ENCODE data around the gene CCDC87. TPM values are rescaled to one million over a fixed set of nuclear protein-coding genes. Genes with fewer than 3 reads are reported as not detected.

CCDC87 gene
- total RNA-seq, 1 donor from 2014 or later, result 0.50 TPM

- intact Hi-C loops (cut with DNase I), result no loop called here
- Histone ChIP-seq H3K27ac (no peak overlapping the region), H3K4me1 (peaks cover 32% of the 10 kb centered on the region), H3K27me3 (ENCODE audit: low read depth) (no peaks in the 10 kb centered on the region), H3K9me3 (no peaks in the 10 kb centered on the region), H3K36me3 (peaks cover 6% of the 10 kb centered on the region), H3K4me3 (no peak overlapping the region)
- DNase-seq (no peak), ATAC-seq (no peak)
- TF ChIP-seq CTCF (IDR thresholded peaks at IDR 0.05), result no peak
Measured at GRCh38 chr11:66548041-66548440, 44.8 kb downstream of the CCDC87 start.

- ATAC-seq (no peak), DNase-seq (no peak)
- Histone ChIP-seq H3K27ac (no peak overlapping the region), H3K4me1 (peaks cover 34% of the 10 kb centered on the region), H3K9me3 (no peaks in the 10 kb centered on the region), H3K27me3 (ENCODE audit: low read depth) (no peaks in the 10 kb centered on the region), H3K36me3 (peaks cover 10% of the 10 kb centered on the region), H3K4me3 (no peak overlapping the region)
- intact Hi-C loops (cut with DNase I), result no loop called here
- TF ChIP-seq CTCF (IDR thresholded peaks at IDR 0.05), result no peak
Measured at GRCh38 chr11:66547662-66548009, 45.2 kb downstream of the CCDC87 start.

GRCh38 chr11:66546966-66547661 is 45.7 kb downstream of the CCDC87 start:
- H3K4me1 ChIP-seq, result peaks cover 39% of the 10 kb centered on the region
- TF ChIP-seq CTCF (IDR thresholded peaks at IDR 0.05), result no peak

GRCh38 chr11:66546368-66546965 is 46.4 kb downstream of the CCDC87 start, which contains the start of gene ACTN3:
Gene ACTN3, plus strand, starts transcription at chr11:66546903. Its CDS starts 35 bp downstream, at chr11:66546938.
- peak within 1 kb of the TSS; percentile 91 for H3K27ac ChIP-seq
- intact Hi-C loops (cut with DNase I), result no loop called here

More at GRCh38 chr11:66546966-66547661, 45.7 kb downstream of the CCDC87 start:
- H3K9me3 ChIP-seq, result no peaks in the 10 kb centered on the region
- H3K27me3 ChIP-seq (ENCODE audit: low read depth), result no peaks in the 10 kb centered on the region
- H3K27ac ChIP-seq, result no peak overlapping the region
- ATAC-seq (no peak), DNase-seq (no peak)
- intact Hi-C loops (cut with DNase I), result no loop called here
- H3K4me3 ChIP-seq, result peak overlapping the region; percentile 81
- peaks cover 14% of the 10 kb centered on the region for H3K36me3 ChIP-seq

More at GRCh38 chr11:66546368-66546965, 46.4 kb downstream of the CCDC87 start, which contains the start of gene ACTN3:
- Histone ChIP-seq H3K4me1 (peaks cover 39% of the 10 kb centered on the region), H3K27me3 (ENCODE audit: low read depth) (no peaks in the 10 kb centered on the region), H3K9me3 (no peaks in the 10 kb centered on the region), H3K4me3 (peak within 1 kb of the TSS; percentile 81), H3K36me3 (peaks cover 20% of the 10 kb centered on the region)
- no peak for TF ChIP-seq CTCF (IDR thresholded peaks at IDR 0.05)
- ATAC-seq (peak in 1 of 2 donors; percentile 8), DNase-seq (no peak)
